Islet of Langerhans (tissue), 1 donor: ENCODE results near the gene ITGB1BP2.
A peak's percentile ranks its signal among the peaks of the same experiment; 100 is the strongest.
"Not testable (repeated sequence)": the region's sequence is repeated elsewhere in the genome, so short reads cannot be mapped to it uniquely, and the experiment has no call there.

Experiments used
- FAIRE-seq: peaks from one replicate; lab custom pipeline; 2011; peaks lifted over from hg19 to GRCh38; lab: Jason Lieb, UNC

ITGB1BP2 gene

DNA sequence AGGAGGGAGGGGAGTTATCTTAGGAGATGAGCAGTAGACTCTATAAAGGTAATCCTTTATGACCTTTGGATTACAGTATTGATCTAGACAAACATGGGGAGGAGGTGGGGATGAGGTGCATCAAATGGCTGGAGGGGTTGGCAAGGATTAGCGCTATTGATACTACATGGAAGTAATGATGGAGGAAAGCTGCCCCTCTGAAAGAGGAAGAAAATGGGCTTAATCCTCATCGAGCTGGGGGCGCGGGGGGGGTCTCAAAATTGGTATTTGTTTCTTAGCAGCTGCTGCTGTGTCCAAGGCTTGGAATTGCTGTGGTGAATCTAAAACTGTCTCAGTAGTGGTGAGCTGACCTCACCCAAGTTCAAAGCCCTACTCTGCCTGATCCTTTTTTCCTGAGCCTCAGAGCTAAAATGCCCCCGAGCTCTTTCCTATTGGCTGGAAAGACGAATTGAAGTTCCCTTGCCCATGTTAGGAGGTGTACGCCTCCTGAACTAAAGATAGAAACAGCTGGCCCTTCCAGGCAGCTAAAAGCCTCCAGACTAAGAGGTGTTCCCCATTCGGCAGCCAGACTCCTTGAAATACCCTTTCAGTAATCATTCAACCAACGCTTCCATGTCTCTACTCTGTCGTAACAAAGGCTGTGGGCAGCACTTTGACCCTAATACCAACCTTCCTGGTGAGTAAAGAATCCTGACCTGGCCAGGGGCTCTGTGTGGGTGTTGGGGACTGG is at the start of gene ITGB1BP2:
ITGB1BP2 (plus strand) TSS at position 556 of the 730 bp plus-strand sequence; CDS start at position 613, 57 bp downstream.
- FAIRE-seq: no peak

DNA sequence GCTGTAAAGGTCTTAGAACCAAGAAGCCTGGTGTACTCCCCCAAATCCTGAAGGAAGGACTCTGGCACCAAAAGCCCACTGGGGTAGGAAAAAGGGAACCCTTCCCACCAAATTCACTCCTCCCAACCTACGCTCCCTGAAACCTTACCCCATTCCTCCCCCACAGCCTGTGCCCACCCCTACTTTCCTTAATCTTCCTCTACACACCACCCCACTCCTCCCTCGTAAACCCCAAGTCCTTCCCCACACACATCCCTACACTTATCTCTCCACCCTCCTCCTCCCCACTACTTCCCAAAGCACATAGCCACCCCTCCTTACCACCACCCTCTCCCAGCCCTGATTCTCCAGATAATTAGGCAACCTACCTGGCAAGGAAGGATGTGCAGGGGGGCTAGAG is 49.3 kb upstream of the ITGB1BP2 start:
- no peak for FAIRE-seq

DNA sequence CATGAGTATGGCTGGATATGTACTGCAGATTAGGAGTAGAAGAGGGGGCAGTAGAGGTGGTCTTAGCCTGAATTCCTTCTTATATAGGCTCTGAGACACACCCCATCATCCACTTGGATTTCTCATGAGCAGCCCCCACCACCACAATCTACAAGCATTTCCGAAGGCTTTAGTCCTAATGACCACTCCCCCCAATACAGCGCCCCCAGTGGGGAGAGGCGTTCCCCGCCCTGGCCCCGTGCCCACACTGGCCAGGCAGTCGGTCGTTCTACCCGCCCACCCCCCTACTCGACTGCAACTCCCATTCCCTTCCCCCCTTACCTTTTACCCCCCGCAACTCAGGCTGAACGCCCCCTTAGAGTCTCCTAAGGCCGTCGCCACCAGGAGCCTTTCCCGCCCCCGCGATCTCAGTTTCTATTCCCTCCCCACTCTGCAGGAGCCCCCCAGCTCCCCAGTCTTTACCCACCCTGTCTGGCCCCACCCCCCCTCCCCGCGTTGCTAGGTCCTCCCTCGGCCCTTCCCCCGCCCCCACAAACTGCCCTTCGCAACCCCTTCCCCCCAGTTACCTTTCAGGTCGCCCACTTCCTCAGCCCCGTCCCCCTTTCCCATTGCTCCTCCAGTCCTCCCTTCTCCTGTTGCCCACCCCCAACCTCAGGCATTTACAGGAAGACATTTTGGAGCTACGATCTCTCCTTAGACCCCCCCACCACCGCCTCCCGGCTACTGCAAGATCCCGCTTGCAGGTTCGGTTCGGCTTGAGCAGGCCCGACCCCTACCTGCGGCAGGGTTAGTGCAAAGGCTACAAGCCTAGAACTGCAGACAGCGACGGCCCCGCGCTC is 48.1 kb upstream of the ITGB1BP2 start:
- FAIRE-seq: no peak

DNA sequence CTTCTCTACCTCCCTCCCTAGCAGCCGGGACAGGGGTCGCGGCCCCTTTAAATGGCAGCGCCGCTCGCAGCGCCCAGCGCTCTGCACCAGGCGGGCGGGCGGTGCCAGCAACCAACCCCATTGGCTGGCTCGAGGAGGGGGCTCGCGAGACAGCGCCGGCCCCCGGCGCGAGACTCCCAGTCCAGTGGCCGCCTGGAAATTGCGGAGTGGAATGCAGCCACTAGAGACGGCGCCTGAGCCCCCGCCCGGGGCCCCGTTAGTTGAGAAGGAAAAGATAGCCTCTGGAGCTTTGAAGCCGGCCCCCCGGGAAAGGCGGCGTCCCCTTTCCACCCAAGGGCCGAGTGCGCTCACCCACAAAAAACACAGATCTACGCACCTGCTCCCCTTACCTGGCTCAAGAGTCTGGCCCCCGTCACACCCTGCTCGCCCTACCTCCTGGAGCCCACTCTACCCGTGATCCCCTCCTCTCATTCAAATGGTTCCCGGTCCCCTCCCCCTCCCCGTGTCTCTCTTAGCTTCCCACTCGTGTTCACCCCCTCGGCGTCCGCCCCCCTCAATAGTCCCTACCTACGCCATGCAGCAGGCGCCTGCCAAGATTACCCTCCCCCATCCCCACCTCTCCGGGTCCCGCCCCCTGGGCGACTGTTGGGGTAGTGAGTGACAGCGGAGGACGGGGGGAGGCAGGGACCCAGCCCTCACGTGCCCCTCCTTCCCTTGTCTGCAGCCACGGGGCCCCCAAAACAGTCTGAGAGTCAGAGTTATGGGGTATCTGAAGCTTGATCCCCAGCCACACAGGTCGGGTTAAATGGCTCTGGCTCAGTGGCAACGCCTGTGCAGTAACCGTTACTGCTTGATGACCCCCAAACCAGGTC is 47.2 kb upstream of the ITGB1BP2 start, which contains the start of gene ZMYM3:
ZMYM3 (minus strand) TSS at position 49 of the 872 bp plus-strand sequence. CDS start 885 bp downstream, outside the sequence.
- no peak for FAIRE-seq

DNA sequence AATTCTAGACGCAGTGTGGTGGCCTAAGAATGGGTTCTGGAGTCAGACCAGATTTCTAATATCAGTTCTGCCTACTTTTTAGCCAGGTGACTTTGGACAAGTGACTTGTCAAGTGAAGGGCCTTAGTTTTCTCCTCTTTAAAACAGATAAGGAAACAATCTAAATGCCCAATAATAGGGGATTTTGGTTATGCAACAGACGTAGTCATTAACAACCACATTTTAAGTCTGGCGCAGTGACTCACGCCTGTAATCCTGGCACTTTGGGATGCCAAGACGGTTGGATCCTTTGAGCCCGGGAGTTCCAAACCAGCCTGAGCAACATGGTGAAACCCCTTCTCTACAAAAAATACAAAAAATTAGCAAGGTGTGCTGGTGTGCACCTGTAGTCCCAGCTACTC is 45.5 kb upstream of the ITGB1BP2 start:
- no peak for FAIRE-seq

DNA sequence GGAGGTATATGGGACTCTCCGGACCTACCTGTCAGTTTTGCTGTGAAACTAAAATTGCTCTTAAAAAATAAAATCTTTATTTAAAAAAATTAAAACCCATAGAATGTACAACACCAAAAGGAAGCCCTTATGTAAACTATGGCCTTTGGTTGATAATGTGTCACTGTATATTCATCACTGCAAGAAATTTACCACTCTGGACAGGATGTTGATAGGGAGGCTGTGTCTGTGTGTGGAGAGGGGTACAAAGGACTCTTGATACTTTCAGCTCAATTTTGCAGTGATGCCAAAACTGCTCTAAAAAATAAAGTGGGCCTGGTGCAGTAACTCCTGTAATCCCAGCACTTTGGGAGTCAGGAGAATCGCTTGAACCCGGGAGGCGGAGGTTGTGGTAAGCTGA is 44.7 kb upstream of the ITGB1BP2 start:
- FAIRE-seq: no peak

DNA sequence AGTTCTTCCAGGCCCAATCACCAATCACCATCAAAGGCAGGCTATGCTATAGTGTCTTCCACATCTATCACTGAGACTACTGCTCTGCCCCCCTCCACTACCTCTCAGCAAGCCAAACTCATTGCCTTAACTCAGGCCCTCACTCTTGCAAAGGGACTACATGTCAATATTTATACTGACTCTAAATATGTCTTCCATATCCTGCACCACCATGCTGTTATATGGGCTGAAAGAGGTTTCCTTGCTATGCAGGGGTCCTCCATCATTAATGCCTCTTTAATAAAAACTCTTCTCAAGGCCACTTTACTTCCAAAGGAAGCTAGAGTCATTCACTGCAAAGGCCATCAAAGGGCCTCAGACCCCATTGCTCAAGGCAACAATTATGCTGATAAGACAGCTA is 32.9 kb upstream of the ITGB1BP2 start:
- not testable (repeated sequence) for FAIRE-seq

DNA sequence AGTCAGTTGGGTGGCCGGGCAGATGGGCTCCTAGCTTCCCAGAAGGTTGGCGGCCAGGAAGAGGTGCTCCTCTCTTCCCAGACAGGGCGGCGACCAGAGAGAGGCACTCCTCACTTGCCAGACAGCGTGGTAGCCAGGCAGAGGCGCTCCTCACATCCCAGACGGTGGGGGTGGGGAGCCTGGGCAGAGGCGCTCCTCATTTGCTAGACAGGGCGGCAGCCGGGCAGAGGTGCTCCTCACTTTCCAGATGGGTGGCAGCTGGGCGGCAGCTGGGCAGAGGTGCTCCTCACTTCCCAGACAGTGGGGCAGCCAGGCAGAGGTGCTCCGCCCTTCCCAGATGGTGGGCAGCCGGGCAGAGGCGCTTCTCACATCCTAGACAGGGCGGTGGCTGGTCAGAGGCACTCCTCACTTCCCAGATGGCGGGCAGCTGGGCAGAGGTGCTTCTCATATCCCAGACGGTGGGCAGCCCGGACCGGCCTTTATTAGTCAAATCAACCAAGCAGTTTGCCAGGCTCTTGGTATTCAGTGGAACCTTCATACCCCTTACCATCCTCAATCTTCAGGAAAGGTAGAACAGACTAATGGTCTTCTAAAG is 31.7 kb upstream of the ITGB1BP2 start:
- no peak for FAIRE-seq

DNA sequence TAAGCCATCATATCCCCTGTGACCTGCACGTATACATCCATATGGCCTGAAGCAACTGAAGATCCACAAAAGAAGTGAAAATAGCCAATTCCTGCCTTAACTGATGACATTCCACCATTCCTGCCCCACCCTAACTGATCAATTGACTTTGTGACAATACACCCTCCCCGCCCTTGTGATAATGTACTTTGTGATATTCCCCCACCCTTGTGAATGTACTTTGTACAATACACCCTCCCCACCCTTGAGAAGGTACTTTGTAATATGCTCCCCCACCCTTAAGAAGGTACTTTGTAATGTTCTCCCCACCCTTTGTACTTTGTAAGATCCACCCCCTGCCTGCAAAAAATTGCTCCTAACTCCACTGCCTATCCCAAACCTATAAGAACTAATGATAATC is 29.2 kb upstream of the ITGB1BP2 start:
- not testable (repeated sequence) for FAIRE-seq

DNA sequence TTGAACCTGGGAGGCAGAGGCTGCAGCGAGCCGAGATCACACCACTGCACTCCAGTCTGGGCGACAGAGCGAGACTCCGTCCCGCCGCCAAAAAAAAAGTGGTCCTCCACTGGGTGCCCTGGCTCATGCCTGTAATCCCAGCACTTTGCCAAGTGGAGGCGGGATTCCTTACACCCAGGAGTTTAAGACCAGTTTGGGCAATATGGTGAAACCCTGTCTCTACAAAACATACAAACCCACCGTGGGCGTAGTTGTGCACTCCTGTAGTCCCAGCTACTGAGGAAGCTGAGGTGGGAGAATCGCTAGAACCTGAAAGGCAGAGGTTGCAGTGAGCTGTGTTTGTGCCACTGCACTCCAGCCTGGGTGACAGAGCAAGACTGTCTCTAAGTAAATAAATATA is 20.2 kb upstream of the ITGB1BP2 start:
- FAIRE-seq: not testable (repeated sequence)

DNA sequence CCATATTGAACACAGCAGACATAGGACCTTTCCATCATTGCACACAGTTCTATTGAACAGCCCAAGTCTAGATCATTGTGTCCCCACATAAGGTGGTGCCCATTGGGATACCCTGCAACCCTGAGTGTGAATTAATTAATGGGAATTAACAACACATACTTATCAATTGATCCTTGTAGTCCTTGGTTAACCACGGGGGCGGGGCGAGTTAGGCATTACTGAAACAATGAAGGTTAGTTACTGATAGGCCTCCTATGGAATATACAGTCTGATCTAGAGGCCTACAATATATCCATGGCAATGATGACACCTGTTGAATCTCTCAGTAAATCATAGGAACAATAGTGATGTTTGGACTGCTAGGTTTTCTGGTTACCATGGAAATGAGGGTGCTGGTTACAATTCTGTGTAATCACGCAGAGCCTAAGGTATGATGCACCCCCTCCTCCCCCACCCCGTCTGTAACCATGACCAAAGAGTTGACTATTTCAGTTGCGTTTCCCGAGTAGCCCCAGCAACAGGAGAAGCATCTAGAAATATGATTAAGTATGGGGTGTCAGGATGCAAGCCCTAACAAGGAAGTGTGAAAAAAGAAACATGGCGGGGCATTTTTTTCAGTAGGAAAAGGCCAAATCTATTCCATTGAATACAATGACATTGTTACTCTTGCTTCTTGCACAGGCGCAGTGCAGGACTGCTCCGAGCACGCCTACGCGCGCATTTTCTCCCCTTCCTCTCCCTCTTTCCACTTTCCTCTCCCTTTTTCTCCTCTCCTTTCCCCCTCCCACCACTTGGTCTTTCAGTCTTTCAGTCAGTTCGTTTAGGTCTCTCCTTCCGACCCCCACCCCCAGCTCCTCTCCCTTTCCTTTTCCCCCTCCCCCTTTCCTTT is 18.8 kb upstream of the ITGB1BP2 start:
- FAIRE-seq: no peak

DNA sequence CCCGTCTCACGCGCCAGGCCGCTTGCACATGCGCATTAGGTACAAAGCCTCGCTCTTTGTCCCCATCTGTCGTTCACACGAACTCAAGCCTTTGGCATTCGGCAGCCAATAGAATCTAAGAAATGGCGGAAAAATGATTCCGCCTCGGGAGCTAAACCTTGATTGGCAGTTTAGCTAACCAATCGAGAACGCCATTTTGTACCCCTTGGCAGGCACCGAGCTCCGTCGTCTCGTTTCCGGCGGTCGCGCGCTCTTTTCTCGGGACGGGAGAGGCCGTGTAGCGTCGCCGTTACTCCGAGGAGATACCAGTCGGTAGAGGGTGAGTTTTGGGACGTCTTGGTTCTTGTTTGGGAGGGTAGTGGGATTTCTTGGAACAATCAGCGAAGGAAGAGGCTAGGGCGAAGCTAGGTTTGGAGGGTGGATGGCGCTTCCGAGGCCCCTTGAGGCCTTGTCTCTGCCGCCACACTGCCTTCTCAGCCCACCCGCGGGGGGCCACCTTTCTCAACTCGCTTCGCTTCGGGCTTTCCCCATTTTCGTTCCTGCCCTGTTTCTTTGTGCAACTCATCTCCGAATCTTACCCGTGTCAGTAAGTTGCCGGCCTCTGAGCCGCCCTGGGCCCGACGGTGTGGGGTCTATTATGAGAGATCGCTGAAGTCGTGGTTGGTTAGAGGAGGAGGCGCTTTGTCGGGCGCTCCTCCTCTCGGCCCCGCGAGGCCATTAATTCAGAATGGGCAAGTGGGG is 18.0 kb upstream of the ITGB1BP2 start, which contains the start of gene NONO:
NONO (plus strand) TSS at position 233 of the 741 bp plus-strand sequence. CDS start 7,003 bp downstream, outside the sequence.
- FAIRE-seq: peak; percentile 91

DNA sequence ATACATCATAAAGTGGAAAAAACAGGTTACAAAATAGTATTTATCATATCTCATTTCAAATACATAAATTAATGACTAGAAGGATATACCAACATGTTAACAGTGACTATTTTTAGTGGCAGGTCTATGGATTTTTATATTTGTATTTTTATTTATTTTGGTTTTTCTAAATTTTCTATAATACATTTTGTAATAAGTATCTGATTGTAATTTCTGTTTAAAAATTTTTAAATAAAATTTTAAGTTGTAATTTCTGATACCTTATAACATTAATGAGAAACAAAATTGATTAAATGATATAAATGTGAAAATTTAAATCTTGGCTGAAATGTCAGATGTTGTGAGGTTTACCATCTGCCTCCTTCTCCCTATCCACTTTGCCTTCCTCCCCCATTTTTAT is 15.6 kb upstream of the ITGB1BP2 start:
- no peak for FAIRE-seq

DNA sequence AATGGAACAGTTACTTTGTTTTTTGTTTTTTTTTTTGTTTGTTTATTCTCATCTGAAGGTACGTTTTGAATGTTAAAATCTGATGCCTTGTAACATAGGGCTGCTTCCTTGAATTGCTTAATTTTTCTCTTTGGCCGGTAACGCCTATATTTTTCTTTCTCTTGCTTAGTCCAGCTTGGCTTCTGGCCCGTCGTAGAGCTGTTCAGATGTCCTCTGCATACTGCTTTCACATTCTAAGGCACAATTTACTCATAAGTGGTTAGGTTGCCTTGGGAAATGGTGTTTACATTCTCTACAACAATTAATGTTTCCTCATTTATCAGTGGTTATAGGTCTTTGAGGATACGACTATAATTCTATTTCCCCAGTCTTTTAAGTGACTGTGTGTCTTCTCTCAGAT is 10.2 kb upstream of the ITGB1BP2 start:
- FAIRE-seq: no peak

DNA sequence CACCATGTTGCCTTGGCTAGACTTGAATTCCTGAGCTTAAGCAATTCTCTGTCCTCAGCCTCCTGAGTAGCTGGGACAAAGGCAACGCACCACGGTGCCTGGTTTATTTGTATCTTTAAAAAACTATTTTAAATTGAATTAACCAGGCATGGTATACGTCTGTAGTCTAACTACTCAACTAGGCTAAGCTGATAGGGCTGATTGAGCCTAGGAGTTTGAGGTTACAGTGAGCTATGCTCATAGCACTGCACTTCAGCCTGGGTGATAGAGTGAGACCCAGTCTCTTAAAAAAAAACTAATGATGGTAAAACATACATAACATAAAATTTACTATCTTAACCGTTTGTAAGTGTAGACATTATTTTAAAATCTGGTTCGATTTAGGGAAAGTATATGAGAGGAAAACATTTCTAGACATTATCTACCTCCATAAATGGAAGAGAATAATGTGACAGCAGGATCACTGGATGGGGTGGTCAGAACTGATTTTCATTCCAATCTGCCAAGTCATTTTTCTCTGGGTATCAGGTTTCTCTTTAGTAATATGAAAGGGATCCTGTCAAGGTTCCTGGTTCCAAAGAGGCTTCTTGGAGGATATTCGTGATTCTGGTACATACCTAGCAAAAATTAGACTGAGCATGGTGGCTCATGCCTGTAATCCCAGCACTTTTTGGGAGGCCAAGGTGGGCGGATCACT is 8.7 kb upstream of the ITGB1BP2 start:
- no peak for FAIRE-seq

DNA sequence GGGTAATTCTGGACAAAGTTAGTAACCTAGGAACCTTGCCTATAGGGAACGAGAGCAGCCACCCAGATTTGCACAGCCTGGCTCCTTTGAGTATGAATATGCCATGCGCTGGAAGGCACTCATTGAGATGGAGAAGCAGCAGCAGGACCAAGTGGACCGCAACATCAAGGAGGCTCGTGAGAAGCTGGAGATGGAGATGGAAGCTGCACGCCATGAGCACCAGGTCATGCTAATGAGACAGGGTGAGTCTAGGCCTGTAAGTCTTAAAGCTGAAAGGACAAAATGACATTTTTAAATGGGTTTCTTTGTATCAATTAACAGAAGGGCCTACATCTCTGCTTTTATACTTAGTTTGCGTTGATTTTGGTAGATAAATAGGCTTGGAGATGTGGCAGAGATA is 4.7 kb upstream of the ITGB1BP2 start:
- FAIRE-seq: no peak

DNA sequence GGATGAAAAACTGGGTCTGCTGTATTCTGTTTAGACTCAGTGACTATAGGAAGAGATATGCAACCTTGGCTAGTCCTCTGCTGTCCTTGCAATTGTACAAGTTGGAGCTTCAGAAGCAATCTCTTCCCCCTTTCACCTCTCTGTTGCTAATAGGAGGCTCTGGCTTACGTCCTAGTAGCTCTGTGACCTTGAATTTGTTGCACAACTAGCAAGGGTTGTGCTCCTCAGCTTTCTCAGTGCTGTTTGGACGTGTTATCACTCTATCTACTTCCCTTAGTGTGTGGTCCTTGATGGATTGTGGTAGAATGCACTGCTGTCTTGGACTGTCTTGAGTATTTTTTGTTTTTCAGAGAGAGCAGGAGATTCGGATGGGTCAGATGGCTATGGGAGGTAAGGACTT is 3.4 kb upstream of the ITGB1BP2 start:
- FAIRE-seq: no peak

DNA sequence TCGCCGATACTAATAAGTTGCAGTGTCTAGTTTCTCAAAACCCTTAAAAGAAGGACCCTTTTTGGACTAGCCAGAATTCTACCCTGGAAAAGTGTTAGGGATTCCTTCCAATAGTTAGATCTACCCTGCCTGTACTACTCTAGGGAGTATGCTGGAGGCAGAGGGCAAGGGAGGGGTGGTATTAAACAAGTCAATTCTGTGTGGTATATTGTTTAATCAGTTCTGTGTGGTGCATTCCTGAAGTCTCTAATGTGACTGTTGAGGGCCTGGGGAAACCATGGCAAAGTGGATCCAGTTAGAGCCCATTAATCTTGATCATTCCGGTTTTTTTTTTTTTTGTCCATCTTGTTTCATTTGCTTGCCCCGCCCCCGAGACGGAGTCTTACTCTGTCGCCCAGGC is 1.5 kb upstream of the ITGB1BP2 start:
- FAIRE-seq: not testable (repeated sequence)

DNA sequence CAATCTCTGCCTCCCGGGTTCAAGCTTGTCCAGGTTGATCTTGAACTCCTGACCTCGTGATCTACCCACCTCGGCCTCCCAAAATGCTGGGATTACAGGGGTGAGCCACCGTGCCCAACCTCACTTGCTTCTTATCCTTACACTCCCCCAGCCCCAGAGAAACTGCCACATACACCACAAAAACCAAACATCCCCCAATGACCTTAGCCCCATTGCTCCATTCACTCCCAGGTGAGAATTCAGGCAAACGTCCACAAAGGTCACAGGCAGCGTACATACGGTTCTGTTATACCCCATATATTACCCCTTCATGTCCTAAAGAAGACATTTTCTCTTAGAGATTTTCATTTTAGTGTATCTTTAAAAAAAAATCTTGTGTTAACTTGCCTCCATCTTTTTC is 1.1 kb upstream of the ITGB1BP2 start:
- not testable (repeated sequence) for FAIRE-seq
